ENCODE measurements around the gene PHEX.

- TF ChIP-seq REST (IDR thresholded peaks at IDR 0.05; ENCODE audit: insufficient read depth in 1 of 2, low read depth in 2 of 2, low read length in 2 of 2): no peak
- TF ChIP-seq TAF1 (IDR thresholded peaks at IDR 0.05; ENCODE audit: borderline replicate concordance, insufficient read depth, low read length): no peak
- no peak for TF ChIP-seq POLR2AphosphoS5 (IDR thresholded peaks at IDR 0.05; ENCODE audit: low read depth, low read length)
Measured at GRCh38 chrX:22165732-22166457, 133.8 kb downstream of the PHEX start.
